HL-60 (cell line): ENCODE results near the gene ZFP69.

Source experiments
- CTCF ChIP-seq: IDR thresholded peaks from one replicate; pipeline ENCODE4 v1.5.1; 2011; ENCODE audit warnings: low read length, control low read depth, inconsistent platforms; ENCODE audit not compliant: insufficient read depth
- GABPA ChIP-seq: IDR thresholded peaks from 2 replicates; pipeline ENCODE4 v1.6.1; 2012; ENCODE audit warnings: low read depth
- POLR2AphosphoS5 ChIP-seq: IDR thresholded peaks from 2 replicates; pipeline ENCODE4 v1.6.1; 2012; ENCODE audit warnings: low read depth
- REST ChIP-seq: IDR thresholded peaks from 2 replicates; pipeline ENCODE4 v1.6.1; 2012; ENCODE audit warnings: low read depth; ENCODE audit not compliant: insufficient replicate concordance
- SPI1 ChIP-seq: IDR thresholded peaks from 2 replicates; pipeline ENCODE4 v1.6.1; 2012; ENCODE audit warnings: low read depth, mild to moderate bottlenecking, borderline replicate concordance

GRCh38 chr1:40519517-40519916, 42.4 kb downstream of the ZFP69 start:
- no peak for TF ChIP-seq CTCF
- no peak for TF ChIP-seq POLR2AphosphoS5
- no peak for TF ChIP-seq GABPA
- no peak for TF ChIP-seq REST
- TF ChIP-seq SPI1: no peak
